ENCODE data around the gene ADARB2. TPM values are rescaled to one million over a fixed set of nuclear protein-coding genes. Genes with fewer than 3 reads are reported as not detected.

The ADARB2 gene
- total and polyA plus RNA-seq, 2 experiments from 2014 or later: 0.13 to 0.48 TPM

- TF ChIP-seq EZH2 (IDR thresholded peaks at IDR 0.05; ENCODE audit: borderline replicate concordance): no peak
- TF ChIP-seq EZH2phosphoT487 (IDR thresholded peaks at IDR 0.05; ENCODE audit: low read depth, severe bottlenecking, unreplicated experiment): no peak
- no peak for TF ChIP-seq CTCF (IDR thresholded peaks at IDR 0.05; ENCODE audit: poor library complexity)
- Histone ChIP-seq H2AFZ (no peak overlapping the region), H3K4me3 (no peak overlapping the region), H3K9me2 (replicated peaks; ENCODE audit: insufficient read depth) (no peaks in the 10 kb centered on the region), H3K79me2 (no peaks in the 10 kb centered on the region), H3K36me3 (replicated peaks; ENCODE audit: insufficient read depth, low read depth) (no peaks in the 10 kb centered on the region), H3K4me2 (no peak overlapping the region), H3K27me3 (no peaks in the 10 kb centered on the region), H3K27ac (no peak overlapping the region), H3K4me1 (ENCODE audit: insufficient read depth) (no peaks in the 10 kb centered on the region), H4K20me1 (ENCODE audit: insufficient read depth, poor library complexity, severe bottlenecking) (no peaks in the 10 kb centered on the region), H3K9me3 (ENCODE audit: low read depth) (no peaks in the 10 kb centered on the region)
- 88% methylated on average over 11 of the region's 11 CpGs for WGBS (ENCODE audit: low lambda C conversion rate, missing lambda C conversion rate)
- DNase-seq (ENCODE audit: low spot score): no peak
Measured at GRCh38 chr10:1395025-1395480, 342.3 kb downstream of the ADARB2 start.

GRCh38 chr10:1394155-1394912, 343.0 kb downstream of the ADARB2 start:
- Histone ChIP-seq H3K4me1 (ENCODE audit: insufficient read depth) (no peaks in the 10 kb centered on the region), H3K36me3 (replicated peaks; ENCODE audit: insufficient read depth, low read depth) (no peaks in the 10 kb centered on the region), H3K9me2 (replicated peaks; ENCODE audit: insufficient read depth) (no peaks in the 10 kb centered on the region), H2AFZ (no peak overlapping the region), H3K79me2 (no peaks in the 10 kb centered on the region), H3K27ac (no peak overlapping the region), H3K4me2 (no peak overlapping the region), H3K9me3 (ENCODE audit: low read depth) (no peaks in the 10 kb centered on the region), H3K4me3 (no peak overlapping the region), H4K20me1 (ENCODE audit: insufficient read depth, poor library complexity, severe bottlenecking) (no peaks in the 10 kb centered on the region), H3K27me3 (no peaks in the 10 kb centered on the region)
- no peak for DNase-seq (ENCODE audit: low spot score)
- 78% methylated on average over 13 of the region's 13 CpGs for WGBS (ENCODE audit: low lambda C conversion rate, missing lambda C conversion rate)
- TF ChIP-seq CTCF (IDR thresholded peaks at IDR 0.05; ENCODE audit: poor library complexity) (no peak), EZH2 (IDR thresholded peaks at IDR 0.05; ENCODE audit: borderline replicate concordance) (no peak), EZH2phosphoT487 (IDR thresholded peaks at IDR 0.05; ENCODE audit: low read depth, severe bottlenecking, unreplicated experiment) (no peak)

GRCh38 chr10:1393481-1393880, 343.8 kb downstream of the ADARB2 start:
- Histone ChIP-seq H3K9me3 (ENCODE audit: low read depth) (no peaks in the 10 kb centered on the region), H4K20me1 (ENCODE audit: insufficient read depth, poor library complexity, severe bottlenecking) (no peaks in the 10 kb centered on the region), H3K4me2 (no peak overlapping the region), H3K79me2 (no peaks in the 10 kb centered on the region), H3K27ac (no peak overlapping the region), H3K9me2 (replicated peaks; ENCODE audit: insufficient read depth) (no peaks in the 10 kb centered on the region), H3K4me1 (ENCODE audit: insufficient read depth) (no peaks in the 10 kb centered on the region), H2AFZ (no peak overlapping the region), H3K4me3 (no peak overlapping the region), H3K36me3 (replicated peaks; ENCODE audit: insufficient read depth, low read depth) (no peaks in the 10 kb centered on the region), H3K27me3 (no peaks in the 10 kb centered on the region)
- no peak for DNase-seq (ENCODE audit: low spot score)
- 95% methylated on average over 8 of the region's 8 CpGs for whole genome bisulfite sequencing (ENCODE audit: low lambda C conversion rate, missing lambda C conversion rate)
- no peak for TF ChIP-seq CTCF (IDR thresholded peaks at IDR 0.05; ENCODE audit: poor library complexity)
- TF ChIP-seq EZH2 (IDR thresholded peaks at IDR 0.05; ENCODE audit: borderline replicate concordance): no peak
- no peak for TF ChIP-seq EZH2phosphoT487 (IDR thresholded peaks at IDR 0.05; ENCODE audit: low read depth, severe bottlenecking, unreplicated experiment)

All from hepatocyte (in vitro differentiated cells).